Activated B cell treated with CpG ODN at 0.5 μM for 24 hours (primary cell): ENCODE data around the gene MAPK12. TPM values are rescaled to one million over a fixed set of nuclear protein-coding genes. Genes with fewer than 3 reads are reported as not detected.

ENCODE experiments used
- ATAC-seq: fragments of 200-7000 bp; cut with Tn5 transposase; one replicate; pipeline ENCODE4 v1.10.0; 2021; ENCODE audit warnings: low read depth, mild to moderate bottlenecking, moderate library complexity
- CTCF ChIA-PET: fragments of 350-600 bp; sonication (Branson Sonifier 250); formaldehyde crosslinking; loops from one replicate; lab custom pipeline; 2021; ENCODE audit warnings: antibody characterized with exemption; lab: Charles Lee
- POLR2A ChIA-PET: fragments of 350-600 bp; sonication (Branson Sonifier 250); formaldehyde crosslinking; loops from one replicate; lab custom pipeline; 2021; ENCODE audit warnings: antibody characterized with exemption; lab: Charles Lee
- DNase-seq: peaks from one replicate; pipeline ENCODE4 v3.0.0; 2022
- H3K27ac Mint-ChIP-seq: one replicate; pipeline ENCODE4 v1.8.0; 2020; ENCODE audit warnings: mixed read lengths
- H3K27me3 Mint-ChIP-seq: one replicate; pipeline ENCODE4 v1.8.0; 2021; ENCODE audit warnings: mixed read lengths
- H3K36me3 Mint-ChIP-seq: one replicate; pipeline ENCODE4 v1.8.0; 2021; ENCODE audit warnings: low read depth, mixed read lengths
- H3K4me1 Mint-ChIP-seq: one replicate; pipeline ENCODE4 v1.8.0; 2021; ENCODE audit warnings: mixed read lengths
- H3K4me3 Mint-ChIP-seq: one replicate; pipeline ENCODE4 v1.8.0; 2020; ENCODE audit warnings: mild to moderate bottlenecking, mixed read lengths
- H3K9me3 Mint-ChIP-seq: one replicate; pipeline ENCODE4 v1.8.0; 2020; ENCODE audit warnings: mixed read lengths
- CTCF ChIP-seq: fragments of 200-600 bp; IDR thresholded peaks from one replicate; pipeline ENCODE4 v1.8.0; 2022; ENCODE audit warnings: antibody characterized with exemption, mild to moderate bottlenecking
- intact Hi-C: fragments of 100-400 bp; cut with micrococcal nuclease; formaldehyde crosslinking; loops from one replicate; pipeline ENCODE4 v1.15.1; 2024
- total RNA-seq: library from RNA; stranded (reverse); gene quantifications from 2 replicates; pipeline ENCODE4 v1.2.3, GENCODE V29; 2022

Gene MAPK12
- total RNA-seq, 1 donor from 2014 or later, result 4.4 TPM

- H3K27ac Mint-ChIP-seq, result no peak overlapping the region
These were observed 43.1 kb downstream of the MAPK12 start for GRCh38 chr22:50218153-50218995.

GRCh38 chr22:50217543-50218152, 43.8 kb downstream of the MAPK12 start:
- ChIA-PET CTCF (no interaction called here), POLR2A (interaction anchor here (0.7 to 0.8 kb wide), 2 partner anchors 26 to 27 kb away, joined by 3 read pairs; no protein-coding TSS in a partner anchor)
- Mint-ChIP-seq H3K27ac (no peak overlapping the region), H3K4me3 (no peak overlapping the region), H3K9me3 (no peaks in the 10 kb centered on the region), H3K27me3 (no peaks in the 10 kb centered on the region), H3K4me1 (no peaks in the 10 kb centered on the region), H3K36me3 (peaks cover 75% of the 10 kb centered on the region)
- ATAC-seq (peak; percentile 8), DNase-seq (no peak)
- TF ChIP-seq CTCF, result no peak
- intact Hi-C loops, result no loop called here

More at GRCh38 chr22:50218153-50218995, 43.1 kb downstream of the MAPK12 start:
- ATAC-seq, result no peak
- Mint-ChIP-seq H3K9me3 (no peaks in the 10 kb centered on the region), H3K4me1 (no peaks in the 10 kb centered on the region), H3K4me3 (no peak overlapping the region), H3K36me3 (peaks cover 75% of the 10 kb centered on the region), H3K27me3 (no peaks in the 10 kb centered on the region)
- CTCF ChIA-PET, result no interaction called here
- no peak for TF ChIP-seq CTCF
- POLR2A ChIA-PET, result interaction anchor here (0.8 kb wide), 1 partner anchor 26 kb away, joined by 3 read pairs; no protein-coding TSS in a partner anchor
- intact Hi-C loops, result no loop called here
- DNase-seq, result no peak

- H3K27me3 Mint-ChIP-seq, result no peaks in the 10 kb centered on the region
- H3K36me3 Mint-ChIP-seq, result peaks cover 75% of the 10 kb centered on the region
- no peaks in the 10 kb centered on the region for H3K9me3 Mint-ChIP-seq
- H3K4me1 Mint-ChIP-seq, result no peaks in the 10 kb centered on the region
- intact Hi-C loops, result no loop called here
- TF ChIP-seq CTCF, result no peak
- POLR2A ChIA-PET, result interaction anchor here (0.7 kb wide), 1 partner anchor 26 kb away, joined by 3 read pairs; no protein-coding TSS in a partner anchor
- no peak overlapping the region for H3K4me3 Mint-ChIP-seq
- H3K27ac Mint-ChIP-seq, result no peak overlapping the region
- CTCF ChIA-PET, result interaction anchor here (1.2 kb wide), 1 partner anchor 68 kb away, joined by 3 read pairs; no protein-coding TSS in a partner anchor
- ATAC-seq (no peak), DNase-seq (no peak)
These were observed 44.6 kb downstream of the MAPK12 start for GRCh38 chr22:50216684-50217520.

GRCh38 chr22:50216055-50216683, 45.3 kb downstream of the MAPK12 start:
- POLR2A ChIA-PET, result no interaction called here
- no peaks in the 10 kb centered on the region for H3K4me1 Mint-ChIP-seq
- intact Hi-C loops, result no loop called here
- H3K9me3 Mint-ChIP-seq, result no peaks in the 10 kb centered on the region
- no peak overlapping the region for H3K27ac Mint-ChIP-seq
- peaks cover 76% of the 10 kb centered on the region for H3K36me3 Mint-ChIP-seq
- no peak overlapping the region for H3K4me3 Mint-ChIP-seq
- ATAC-seq (no peak), DNase-seq (no peak)
- H3K27me3 Mint-ChIP-seq, result no peaks in the 10 kb centered on the region
- CTCF ChIA-PET, result interaction anchor here (1.2 kb wide), 1 partner anchor 67 kb away, joined by 3 read pairs; no protein-coding TSS in a partner anchor
- no peak for TF ChIP-seq CTCF
